T1000 (cell line): Measurements from ENCODE around the gene LAX1.

Source experiments
- DNase-seq: peaks from one replicate; lab custom pipeline; 2025; ENCODE audit warnings: mixed read lengths; lab: John Stamatoyannopoulos, UW

The LAX1 gene

GRCh38 chr1:203813581-203814341, 48.8 kb downstream of the LAX1 start:
- DNase-seq = no peak

DNA sequence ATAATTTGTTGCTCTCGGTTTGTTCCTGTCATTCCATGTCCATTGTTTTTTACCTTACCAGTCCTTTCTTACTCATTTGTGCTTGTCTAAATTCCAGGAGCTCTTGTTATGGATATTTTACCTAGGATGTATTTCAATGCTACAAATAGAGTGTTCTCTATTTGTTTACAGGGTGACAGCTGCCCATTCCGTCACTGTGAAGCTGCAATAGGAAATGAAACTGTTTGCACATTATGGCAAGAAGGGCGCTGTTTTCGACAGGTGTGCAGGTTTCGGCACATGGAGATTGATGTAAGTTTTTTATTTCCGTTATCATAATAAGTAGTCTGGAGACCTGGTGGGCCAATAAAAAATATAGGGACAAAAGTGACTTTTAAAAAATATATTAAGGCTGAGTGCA, 53.4 kb downstream of the LAX1 start:
- DNase-seq = no peak

DNA sequence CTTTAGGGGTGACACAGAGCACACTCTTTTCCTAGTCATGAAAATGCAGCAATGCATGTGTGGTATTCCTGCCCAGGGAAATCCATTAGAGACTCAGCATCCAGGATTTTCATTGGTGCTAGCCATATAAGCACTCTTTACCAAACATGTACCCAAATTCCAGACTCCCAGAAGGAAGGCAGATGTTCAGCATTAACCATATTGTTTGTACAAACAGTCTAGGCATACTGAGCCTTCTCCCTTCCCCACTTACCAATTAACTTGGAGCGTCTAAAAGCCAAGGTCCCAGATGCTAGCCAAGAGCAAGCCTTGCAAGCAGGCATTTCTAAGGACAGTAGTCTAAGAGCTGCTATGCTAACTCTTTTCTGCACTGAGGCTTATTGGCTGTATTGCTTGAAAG, 58.3 kb downstream of the LAX1 start:
- no peak for DNase-seq
